Uterus (tissue), 2 donors: ENCODE data around the gene COX6A2.

Source experiments
- POLR2A ChIP-seq, 2 donors: fragments of 450-650 bp; IDR thresholded peaks; one replicate each; pipeline ENCODE4 v1.6.1; 2016; ENCODE audit warnings: antibody characterized with exemption in 2 of 2, mild to moderate bottlenecking in 1 of 2, moderate library complexity in 1 of 2
- TF ChIP-seq, protein P1 (sequence below), 4 experiments: fragments of 200-600 bp in 2 of 4; fragments of 450-650 bp in 2 of 4; sonication (generic) in 2 of 4; IDR thresholded peaks; one replicate each; pipeline ENCODE4 v1.5.1; 2016 to 2019; ENCODE audit warnings: antibody characterized with exemption in 4 of 4, mild to moderate bottlenecking in 2 of 4, moderate library complexity in 1 of 4

DNA sequence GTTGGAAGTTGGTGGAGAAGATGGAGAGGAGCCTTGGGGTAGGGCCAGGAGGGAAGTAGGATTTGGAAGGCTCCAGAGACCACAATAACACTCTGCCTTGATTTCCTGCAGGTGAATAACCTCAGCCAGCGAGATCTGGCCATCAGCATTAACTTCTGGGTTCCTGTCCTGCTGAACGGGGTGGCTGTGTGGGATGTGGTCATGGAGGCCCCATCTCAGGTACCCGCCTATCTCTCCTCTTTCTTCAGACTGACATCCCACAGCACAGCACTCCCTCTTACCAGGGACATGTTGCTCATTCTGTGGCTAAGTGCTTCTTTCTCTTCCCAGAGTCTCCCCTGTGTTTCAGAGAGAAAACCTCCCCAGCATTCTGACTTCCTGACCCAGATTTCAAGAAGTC is 4.9 kb downstream of the COX6A2 start:
- TF ChIP-seq, protein P1, sequence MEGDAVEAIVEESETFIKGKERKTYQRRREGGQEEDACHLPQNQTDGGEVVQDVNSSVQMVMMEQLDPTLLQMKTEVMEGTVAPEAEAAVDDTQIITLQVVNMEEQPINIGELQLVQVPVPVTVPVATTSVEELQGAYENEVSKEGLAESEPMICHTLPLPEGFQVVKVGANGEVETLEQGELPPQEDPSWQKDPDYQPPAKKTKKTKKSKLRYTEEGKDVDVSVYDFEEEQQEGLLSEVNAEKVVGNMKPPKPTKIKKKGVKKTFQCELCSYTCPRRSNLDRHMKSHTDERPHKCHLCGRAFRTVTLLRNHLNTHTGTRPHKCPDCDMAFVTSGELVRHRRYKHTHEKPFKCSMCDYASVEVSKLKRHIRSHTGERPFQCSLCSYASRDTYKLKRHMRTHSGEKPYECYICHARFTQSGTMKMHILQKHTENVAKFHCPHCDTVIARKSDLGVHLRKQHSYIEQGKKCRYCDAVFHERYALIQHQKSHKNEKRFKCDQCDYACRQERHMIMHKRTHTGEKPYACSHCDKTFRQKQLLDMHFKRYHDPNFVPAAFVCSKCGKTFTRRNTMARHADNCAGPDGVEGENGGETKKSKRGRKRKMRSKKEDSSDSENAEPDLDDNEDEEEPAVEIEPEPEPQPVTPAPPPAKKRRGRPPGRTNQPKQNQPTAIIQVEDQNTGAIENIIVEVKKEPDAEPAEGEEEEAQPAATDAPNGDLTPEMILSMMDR (IDR thresholded peaks at IDR 0.05), result no peak
- TF ChIP-seq POLR2A (IDR thresholded peaks at IDR 0.05), result no peak
